Measurements from ENCODE around the gene KDM6A. TPM values are rescaled to one million over a fixed set of nuclear protein-coding genes. Genes with fewer than 3 reads are reported as not detected.
"Not testable (repeated sequence)": the region's sequence is repeated elsewhere in the genome, so short reads cannot be mapped to it uniquely, and the experiment has no call there.

Gene KDM6A
- total and polyA plus RNA-seq, 9 of the 15 experiments (the other 6 are each of a cell fraction or from before 2014, with no cell fraction given) = 8.4 to 34.3 (median 22.9) TPM

GRCh38 chrX:44890247-44890646, 17.3 kb downstream of the KDM6A start:
- BruUV-seq (replicated peaks) = no TSS peak
- no peaks in the 10 kb centered on the region for H3K27me3 ChIP-seq (ENCODE audit: control insufficient read depth in 2 of 2, insufficient read depth in 2 of 2, low read length in 2 of 2)
- FAIRE-seq (no peak), ATAC-seq (no peak), DNase-seq (ENCODE audit: extremely low read depth in 1 of 4, low spot score in 3 of 4) (no peak)
- H3K79me2 ChIP-seq (ENCODE audit: control insufficient read depth, insufficient read depth, low read length) = peaks cover 95% of the 10 kb centered on the region
- H3K36me3 ChIP-seq (ENCODE audit: control insufficient read depth, insufficient read depth, low read length) = no peaks in the 10 kb centered on the region
- H3K9me3 ChIP-seq (replicated peaks; ENCODE audit: control insufficient read depth, insufficient read depth, low read depth, low read length) = no peaks in the 10 kb centered on the region
- no peak overlapping the region for H3K4me2 ChIP-seq (ENCODE audit: insufficient read depth, low read length)
- in situ Hi-C loops (cut with MboI) (no loop called here), intact Hi-C loops (cut with micrococcal nuclease) (no loop called here)
- ChIA-PET POLR2A (no interaction called here), CTCF (ENCODE audit: low intra/inter-chr PET ratio) (no interaction called here)
- H3K4me1 ChIP-seq (replicated peaks in 1 of 2; ENCODE audit: control insufficient read depth in 2 of 2, insufficient read depth in 2 of 2, low read length in 2 of 2) = no peaks in the 10 kb centered on the region; a peak in 2 of 5 replicates
- TF ChIP-seq RBM25 (IDR thresholded peaks at IDR 0.05; ENCODE audit: low read depth, low read length, severe bottlenecking) (peak; percentile 84), STAT5B (CRISPR knock-in tag; IDR thresholded peaks at IDR 0.05) (no peak)
- H3K27ac ChIP-seq (ENCODE audit: extremely low read depth, low read depth, low read length) = no peak overlapping the region
- H3K4me3 ChIP-seq = no peak overlapping the region
- no peak overlapping the region for H3K9ac ChIP-seq (ENCODE audit: insufficient read depth in 1 of 2, low read depth in 2 of 2, low read length in 2 of 2)
- H4K20me1 ChIP-seq (replicated peaks; ENCODE audit: control insufficient read depth, insufficient read depth, low read length) = peaks cover 16% of the 10 kb centered on the region; the same call in 1 of the 2 replicates
- H3K9me1 ChIP-seq (ENCODE audit: control insufficient read depth, insufficient read depth, low read length) = no peaks in the 10 kb centered on the region
- H2AFZ ChIP-seq (ENCODE audit: low read depth, low read length) = no peak overlapping the region
- 92% methylated on average over 3 of the region's 3 CpGs for WGBS (ENCODE audit: insufficient coverage, low coverage, missing lambda C conversion rate)

- not testable (repeated sequence) for FAIRE-seq
Observed at GRCh38 chrX:44890687-44891086, 17.7 kb downstream of the KDM6A start.

More at GRCh38 chrX:44890687-44891086, 17.7 kb downstream of the KDM6A start:
- H3K79me2 ChIP-seq (ENCODE audit: control insufficient read depth, insufficient read depth, low read length) = peaks cover 95% of the 10 kb centered on the region
- intact Hi-C loops (cut with micrococcal nuclease); DNase-seq (ENCODE audit: extremely low read depth in 1 of 4, low spot score in 3 of 4); H3K4me1 ChIP-seq (replicated peaks in 1 of 2; ENCODE audit: control insufficient read depth in 2 of 2, insufficient read depth in 2 of 2, low read length in 2 of 2); H3K9me3 ChIP-seq (replicated peaks; ENCODE audit: control insufficient read depth, insufficient read depth, low read depth, low read length); H3K4me3 ChIP-seq; H3K27me3 ChIP-seq (ENCODE audit: control insufficient read depth in 2 of 2, insufficient read depth in 2 of 2, low read length in 2 of 2); in situ Hi-C loops (cut with MboI); H3K4me2 ChIP-seq (ENCODE audit: insufficient read depth, low read length); POLR2A ChIA-PET; CTCF ChIA-PET (ENCODE audit: low intra/inter-chr PET ratio); BruUV-seq (replicated peaks); H3K9ac ChIP-seq (ENCODE audit: insufficient read depth in 1 of 2, low read depth in 2 of 2, low read length in 2 of 2); ATAC-seq; H3K9me1 ChIP-seq (ENCODE audit: control insufficient read depth, insufficient read depth, low read length); H3K27ac ChIP-seq (ENCODE audit: extremely low read depth, low read depth, low read length); H2AFZ ChIP-seq (ENCODE audit: low read depth, low read length); H3K36me3 ChIP-seq (ENCODE audit: control insufficient read depth, insufficient read depth, low read length): not testable (repeated sequence)
- H4K20me1 ChIP-seq (replicated peaks; ENCODE audit: control insufficient read depth, insufficient read depth, low read length) = peaks cover 12% of the 10 kb centered on the region; the same call in 1 of the 2 replicates
- 82% methylated on average over 7 of the region's 10 CpGs for WGBS (ENCODE audit: insufficient coverage, low coverage, missing lambda C conversion rate)
